ENCODE measurements around the gene G0S2. TPM values are rescaled to one million over a fixed set of nuclear protein-coding genes. Genes with fewer than 3 reads are reported as not detected.

Gene G0S2
- total and polyA plus RNA-seq, 2 of the 4 experiments (the other 2 are of a cell fraction) = 0.36 to 0.53 TPM

DNA sequence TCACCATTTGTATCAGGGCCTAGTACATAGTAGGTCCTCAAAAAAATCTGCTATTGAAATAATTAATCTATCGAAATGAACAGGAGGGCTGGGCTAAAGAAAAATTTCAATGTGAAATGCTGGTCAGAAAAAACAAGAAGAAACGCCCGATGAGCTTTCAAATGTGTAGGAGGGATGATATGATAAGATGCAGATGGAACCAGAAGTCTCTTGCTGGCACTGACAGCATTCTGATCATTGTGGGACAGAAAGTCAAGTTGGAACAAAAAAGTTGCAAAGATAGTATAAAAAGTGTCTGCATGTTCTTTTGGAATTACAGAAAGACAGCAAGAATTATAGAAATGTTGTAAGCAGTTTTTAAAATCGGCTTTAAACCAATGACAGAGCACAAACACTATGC, 11.1 kb downstream of the G0S2 start:
- in situ Hi-C loops (cut with MboI; ENCODE audit: low sequenced_read_pairs) = no loop called here
- no peak overlapping the region for H2AFZ ChIP-seq (replicated peaks; ENCODE audit: low read length, poor library complexity)
- no peaks in the 10 kb centered on the region for H3K79me1 ChIP-seq (ENCODE audit: low read depth in 1 of 2, low read length in 2 of 2)
- no peak overlapping the region for H3K14ac ChIP-seq (replicated peaks; ENCODE audit: low read depth, low read length)
- H4K5ac ChIP-seq (ENCODE audit: low read depth, low read length) = no peak overlapping the region
- H3K23ac ChIP-seq (ENCODE audit: low read depth, low read length) = no peak overlapping the region
- ATAC-seq (ENCODE audit: low read depth) (no peak), DNase-seq (no peak)
- dilution Hi-C loops (cut with HindIII; ENCODE audit: low sequenced_read_pairs, unreplicated experiment) = no loop called here
- no peak overlapping the region for H3K4me3 ChIP-seq (ENCODE audit: insufficient read depth, low read depth, low read length)
- no peak overlapping the region for H4K8ac ChIP-seq (ENCODE audit: low read depth in 2 of 2, low read length in 2 of 2)
- H3K9me1 ChIP-seq (ENCODE audit: insufficient read depth, low read length) = 0 out of 2 replicates have a peak, but pooled peaks cover 4% of the 10 kb centered on the region
- no peak overlapping the region for H3K27ac ChIP-seq (ENCODE audit: insufficient read depth, low read length)
- no CpG with 5 or more reads among the region's 4 CpGs for WGBS, 2 experiments (ENCODE audit: extremely low coverage in 2 of 2, insufficient read length in 1 of 2)
- H3K9ac ChIP-seq (ENCODE audit: low read depth, low read length) = no peak overlapping the region
- intact Hi-C loops (cut with micrococcal nuclease) = no loop called here
- no peak overlapping the region for H2BK120ac ChIP-seq (ENCODE audit: low read depth, low read length)
- ChIA-PET POLR2A (ENCODE audit: unreplicated experiment) (no interaction called here), CTCF (no interaction called here)
- H3K4ac ChIP-seq (ENCODE audit: low read depth, low read length) = no peak overlapping the region
- H3K9me3 ChIP-seq (ENCODE audit: control insufficient read depth, insufficient read depth, low read length) = no peaks in the 10 kb centered on the region
- H3K56ac ChIP-seq (ENCODE audit: extremely low read depth, insufficient read depth, low read length) = no peak overlapping the region
- no peak overlapping the region for H2BK5ac ChIP-seq (ENCODE audit: low read depth, low read length, poor library complexity, severe bottlenecking)
- no peak overlapping the region for H2AK9ac ChIP-seq (replicated peaks; ENCODE audit: low read depth, low read length, poor library complexity)
- 0 out of 2 replicates have a peak, but pooled peaks cover 3% of the 10 kb centered on the region for H3K4me1 ChIP-seq (ENCODE audit: control insufficient read depth, insufficient read depth, low read length)
- no peak overlapping the region for H3K18ac ChIP-seq (ENCODE audit: low read depth, low read length)
- no peak overlapping the region for H4K91ac ChIP-seq (ENCODE audit: insufficient read depth, low read depth, low read length)
- H3K27me3 ChIP-seq (ENCODE audit: control insufficient read depth, insufficient read depth, low read length) = no peaks in the 10 kb centered on the region
- no TSS peak for BruUV-seq (replicated peaks)
- no peak overlapping the region for H2BK15ac ChIP-seq (ENCODE audit: low read depth, low read length)
- no peak overlapping the region for H2BK20ac ChIP-seq (ENCODE audit: low read depth, low read length)
- no peak overlapping the region for H3K4me2 ChIP-seq (ENCODE audit: low read depth, low read length)
- H3K36me3 ChIP-seq (ENCODE audit: control insufficient read depth, insufficient read depth, low read length) = no peaks in the 10 kb centered on the region
- H4K20me1 ChIP-seq (ENCODE audit: insufficient read depth, low read length) = no peaks in the 10 kb centered on the region
- TF ChIP-seq RFX5 (IDR thresholded peaks at IDR 0.05; ENCODE audit: low read depth, low read length) (no peak), CHD1 (IDR thresholded peaks at IDR 0.05; ENCODE audit: low read depth, low read length) (no peak), CEBPB (IDR thresholded peaks at IDR 0.05; ENCODE audit: low read depth, low read length) (no peak)
- TF ChIP-seq, protein P1, sequence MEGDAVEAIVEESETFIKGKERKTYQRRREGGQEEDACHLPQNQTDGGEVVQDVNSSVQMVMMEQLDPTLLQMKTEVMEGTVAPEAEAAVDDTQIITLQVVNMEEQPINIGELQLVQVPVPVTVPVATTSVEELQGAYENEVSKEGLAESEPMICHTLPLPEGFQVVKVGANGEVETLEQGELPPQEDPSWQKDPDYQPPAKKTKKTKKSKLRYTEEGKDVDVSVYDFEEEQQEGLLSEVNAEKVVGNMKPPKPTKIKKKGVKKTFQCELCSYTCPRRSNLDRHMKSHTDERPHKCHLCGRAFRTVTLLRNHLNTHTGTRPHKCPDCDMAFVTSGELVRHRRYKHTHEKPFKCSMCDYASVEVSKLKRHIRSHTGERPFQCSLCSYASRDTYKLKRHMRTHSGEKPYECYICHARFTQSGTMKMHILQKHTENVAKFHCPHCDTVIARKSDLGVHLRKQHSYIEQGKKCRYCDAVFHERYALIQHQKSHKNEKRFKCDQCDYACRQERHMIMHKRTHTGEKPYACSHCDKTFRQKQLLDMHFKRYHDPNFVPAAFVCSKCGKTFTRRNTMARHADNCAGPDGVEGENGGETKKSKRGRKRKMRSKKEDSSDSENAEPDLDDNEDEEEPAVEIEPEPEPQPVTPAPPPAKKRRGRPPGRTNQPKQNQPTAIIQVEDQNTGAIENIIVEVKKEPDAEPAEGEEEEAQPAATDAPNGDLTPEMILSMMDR (conservative IDR thresholded peaks at IDR 0.05; ENCODE audit: low read depth, low read length) = no peak
- no peak overlapping the region for H2AK5ac ChIP-seq (ENCODE audit: low read depth, low read length)
